Ovary (tissue), 9 donors: Measurements from ENCODE around the gene CRACR2A. TPM values are rescaled to one million over a fixed set of nuclear protein-coding genes. Genes with fewer than 3 reads are reported as not detected.

Experiments used
- DNase-seq, 5 donors: peaks; one replicate each; pipeline ENCODE4 v3.0.0-alpha.2; 2019 to 2020
- H3K27ac ChIP-seq, 2 donors: fragments of 200-600 bp; one replicate each; pipeline versions ENCODE4 v1.5.1 to v1.8.0; 2019 to 2022
- H3K27me3 ChIP-seq: fragments of 200-600 bp; one replicate; pipeline ENCODE4 v1.8.0; 2022
- H3K36me3 ChIP-seq: fragments of 200-600 bp; sonication (generic); one replicate; pipeline ENCODE4 v1.5.1; 2019
- H3K4me1 ChIP-seq: one replicate; pipeline ENCODE4 v1.8.1; 2013; ENCODE audit warnings: mild to moderate bottlenecking, moderate library complexity; ENCODE audit not compliant: insufficient read depth
- H3K4me3 ChIP-seq: fragments of 200-600 bp; sonication (generic); one replicate; pipeline ENCODE4 v1.5.1; 2017
- H3K9me3 ChIP-seq, 2 donors: fragments of 200-600 bp in 1 of 2; sonication (generic) in 1 of 2; one replicate each; pipeline versions ENCODE4 v1.5.1 to v1.8.1; 2013 to 2019; ENCODE audit warnings: mild to moderate bottlenecking in 1 of 2, moderate library complexity in 1 of 2
- CTCF ChIP-seq, 3 donors: fragments of 450-650 bp in 2 of 3; fragments of 200-600 bp in 1 of 3; IDR thresholded peaks; one replicate each; pipeline versions ENCODE4 v1.5.1 to v1.8.0; 2016 to 2022; ENCODE audit warnings: antibody characterized with exemption in 3 of 3, mild to moderate bottlenecking in 1 of 3
- EP300 ChIP-seq: sonication (generic); formaldehyde crosslinking; IDR thresholded peaks from one replicate; pipeline ENCODE4 v1.6.1; 2017; ENCODE audit warnings: antibody characterized with exemption
- POLR2A ChIP-seq: fragments of 450-650 bp; IDR thresholded peaks from one replicate; pipeline ENCODE4 v1.6.1; 2017; ENCODE audit warnings: antibody characterized with exemption, mild to moderate bottlenecking, moderate library complexity
- WGBS, 3 donors: extraction: QIAGEN DNeasy Blood & Tissue Kit in 1 of 3; methylation state at CpG; one replicate each; pipeline versions ENCODE4 v1.1.5 to v1.1.7; 2013 to 2017; 5-methylcytosine and 5-hydroxymethylcytosine counted together
- intact Hi-C, 4 donors: fragments of 100-400 bp; cut with DNase I; formaldehyde crosslinking; loops; one replicate each; pipeline versions ENCODE4 v1.11.0 to v1.15.1; 2022 to 2023
- polyA plus RNA-seq, 2 donors: library from polyadenylated mRNA; stranded (reverse); fragments of 200-250 nt in 1 of 2; fragments of 350-450 nt in 1 of 2; fragmentation: Illumina TruSeq in 1 of 2; extraction: RNeasy Lipid Tissue Mini Kit (QIAGEN cat#74804) in 1 of 2; gene quantifications; one replicate each; pipeline ENCODE4 v1.2.3, GENCODE V29; 2013 to 2014
- total RNA-seq, 7 donors: library from RNA; depleted of rRNA in 2 of 7; stranded (reverse); fragments of >200 nt in 2 of 7; fragmentation: NEBNext Ultra II Directional in 3 of 7; extraction: Animal tissue kit (Norgen Biotek cat#: 25700) in 3 of 7; gene quantifications; one replicate each; pipeline versions ENCODE4 v1.1.0 to v1.2.4, GENCODE V29; 2016 to 2023
- donor health status: DM: no; HTN: no; CAD: no; lungs with moderate emphysema.
- donor health status: DM: no; HTN: no; CAD: no.
- donor health status: Bipolar disorder and iron deficiency.
- donor health status: DM: yes; HTN: yes; CAD: no.
- donor health status: DM: no; HTN: no; CAD: no.
- donor health status: DM: yes; HTN: yes; CAD: no.

Gene CRACR2A
- total and polyA plus RNA-seq, 9 donors = 1.8 to 7.7 (median 4.4) TPM

GRCh38 chr12:3680919-3681594, 71.9 kb downstream of the CRACR2A start:
- no peak overlapping the region for H3K4me3 ChIP-seq
- H3K9me3 ChIP-seq = no peaks in the 10 kb centered on the region
- peak; percentile 65 to 89 (median 82) for DNase-seq
- TF ChIP-seq CTCF (IDR thresholded peaks at IDR 0.05) (no peak), POLR2A (no peak), EP300 (no peak)
- intact Hi-C loops = no loop called here
- no peaks in the 10 kb centered on the region for H3K27me3 ChIP-seq
- H3K36me3 ChIP-seq = no peaks in the 10 kb centered on the region
- peaks cover 9% of the 10 kb centered on the region for H3K4me1 ChIP-seq
- H3K27ac ChIP-seq = no peak overlapping the region
- 68 to 72% (median 68%) methylated on average over 8 of the region's 8 CpGs for WGBS, 3 donors

GRCh38 chr12:3679831-3680230, 73.1 kb downstream of the CRACR2A start:
- WGBS, 3 donors = 93 to 98% (median 98%) methylated on average over 3 of the region's 3 CpGs
- intact Hi-C loops = no loop called here
- no peak for DNase-seq

GRCh38 chr12:3677609-3678008, 75.3 kb downstream of the CRACR2A start:
- TF ChIP-seq EP300 = no peak
- Histone ChIP-seq H3K4me3 (no peak overlapping the region), H3K9me3 (no peaks in the 10 kb centered on the region), H3K27me3 (no peaks in the 10 kb centered on the region), H3K4me1 (no peaks in the 10 kb centered on the region), H3K27ac (no peak overlapping the region), H3K36me3 (no peaks in the 10 kb centered on the region)
- DNase-seq = no peak
- 95 to 98% (median 95%) methylated on average over 5 of the region's 5 CpGs for WGBS, 3 donors
- intact Hi-C loops = no loop called here

More at GRCh38 chr12:3679831-3680230, 73.1 kb downstream of the CRACR2A start:
- peaks cover 7% of the 10 kb centered on the region for H3K4me1 ChIP-seq
- H3K4me3 ChIP-seq = no peak overlapping the region
- no peaks in the 10 kb centered on the region for H3K27me3 ChIP-seq
- H3K9me3 ChIP-seq = no peaks in the 10 kb centered on the region
- H3K36me3 ChIP-seq = no peaks in the 10 kb centered on the region
- no peak overlapping the region for H3K27ac ChIP-seq
- TF ChIP-seq EP300 (no peak), POLR2A (no peak), CTCF (IDR thresholded peaks at IDR 0.05) (no peak)

- Histone ChIP-seq H3K27me3 (no peaks in the 10 kb centered on the region), H3K9me3 (no peaks in the 10 kb centered on the region), H3K27ac (no peak overlapping the region), H3K4me1 (no peaks in the 10 kb centered on the region), H3K4me3 (no peak overlapping the region), H3K36me3 (no peaks in the 10 kb centered on the region)
- intact Hi-C loops = no loop called here
- no peak for DNase-seq
- 90 to 91% (median 90%) methylated on average over 9 of the region's 9 CpGs for WGBS, 3 donors
- no peak for TF ChIP-seq EP300
- no peak for TF ChIP-seq POLR2A
- TF ChIP-seq CTCF (IDR thresholded peaks at IDR 0.05) = no peak
These were observed 78.8 kb downstream of the CRACR2A start for GRCh38 chr12:3673981-3674708.

GRCh38 chr12:3672113-3672509, 80.8 kb downstream of the CRACR2A start:
- no peak for DNase-seq
- H3K4me3 ChIP-seq = no peak overlapping the region
- no peak for TF ChIP-seq POLR2A
- TF ChIP-seq EP300 = no peak
- no peak for TF ChIP-seq CTCF (IDR thresholded peaks at IDR 0.05)
- WGBS, 3 donors = 25 to 58% (median 30%) methylated on average over 2 of the region's 2 CpGs
- peaks cover 6% of the 10 kb centered on the region for H3K4me1 ChIP-seq
- no peak overlapping the region for H3K27ac ChIP-seq
- no peaks in the 10 kb centered on the region for H3K27me3 ChIP-seq
- intact Hi-C loops = no loop called here
- no peaks in the 10 kb centered on the region for H3K9me3 ChIP-seq
- no peaks in the 10 kb centered on the region for H3K36me3 ChIP-seq
